Measurements from ENCODE around the gene CAMTA1.

DNA sequence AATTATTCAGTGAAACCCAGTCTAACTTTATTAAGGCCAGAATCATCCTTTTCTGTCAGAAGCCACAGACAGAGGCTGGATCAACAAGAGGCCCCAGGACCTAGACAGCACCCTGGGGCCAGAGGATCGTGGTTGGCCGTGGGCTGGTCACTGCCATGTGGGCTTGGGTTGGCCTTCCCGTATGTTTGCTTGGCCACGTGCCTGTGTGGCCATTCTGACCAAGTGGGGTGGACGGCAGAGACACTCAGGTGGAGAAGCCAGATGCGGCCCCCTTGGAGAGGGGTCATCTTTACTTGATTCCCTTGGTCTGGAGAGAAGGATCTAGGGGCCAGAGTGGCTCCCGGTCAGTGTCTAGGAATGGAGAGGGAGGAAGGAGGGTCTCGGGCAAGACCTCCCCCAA, 327.9 kb downstream of the CAMTA1 start:
- TF ChIP-seq, protein P1, sequence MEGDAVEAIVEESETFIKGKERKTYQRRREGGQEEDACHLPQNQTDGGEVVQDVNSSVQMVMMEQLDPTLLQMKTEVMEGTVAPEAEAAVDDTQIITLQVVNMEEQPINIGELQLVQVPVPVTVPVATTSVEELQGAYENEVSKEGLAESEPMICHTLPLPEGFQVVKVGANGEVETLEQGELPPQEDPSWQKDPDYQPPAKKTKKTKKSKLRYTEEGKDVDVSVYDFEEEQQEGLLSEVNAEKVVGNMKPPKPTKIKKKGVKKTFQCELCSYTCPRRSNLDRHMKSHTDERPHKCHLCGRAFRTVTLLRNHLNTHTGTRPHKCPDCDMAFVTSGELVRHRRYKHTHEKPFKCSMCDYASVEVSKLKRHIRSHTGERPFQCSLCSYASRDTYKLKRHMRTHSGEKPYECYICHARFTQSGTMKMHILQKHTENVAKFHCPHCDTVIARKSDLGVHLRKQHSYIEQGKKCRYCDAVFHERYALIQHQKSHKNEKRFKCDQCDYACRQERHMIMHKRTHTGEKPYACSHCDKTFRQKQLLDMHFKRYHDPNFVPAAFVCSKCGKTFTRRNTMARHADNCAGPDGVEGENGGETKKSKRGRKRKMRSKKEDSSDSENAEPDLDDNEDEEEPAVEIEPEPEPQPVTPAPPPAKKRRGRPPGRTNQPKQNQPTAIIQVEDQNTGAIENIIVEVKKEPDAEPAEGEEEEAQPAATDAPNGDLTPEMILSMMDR (IDR thresholded peaks at IDR 0.05): no peak
- TF ChIP-seq, protein P2, sequence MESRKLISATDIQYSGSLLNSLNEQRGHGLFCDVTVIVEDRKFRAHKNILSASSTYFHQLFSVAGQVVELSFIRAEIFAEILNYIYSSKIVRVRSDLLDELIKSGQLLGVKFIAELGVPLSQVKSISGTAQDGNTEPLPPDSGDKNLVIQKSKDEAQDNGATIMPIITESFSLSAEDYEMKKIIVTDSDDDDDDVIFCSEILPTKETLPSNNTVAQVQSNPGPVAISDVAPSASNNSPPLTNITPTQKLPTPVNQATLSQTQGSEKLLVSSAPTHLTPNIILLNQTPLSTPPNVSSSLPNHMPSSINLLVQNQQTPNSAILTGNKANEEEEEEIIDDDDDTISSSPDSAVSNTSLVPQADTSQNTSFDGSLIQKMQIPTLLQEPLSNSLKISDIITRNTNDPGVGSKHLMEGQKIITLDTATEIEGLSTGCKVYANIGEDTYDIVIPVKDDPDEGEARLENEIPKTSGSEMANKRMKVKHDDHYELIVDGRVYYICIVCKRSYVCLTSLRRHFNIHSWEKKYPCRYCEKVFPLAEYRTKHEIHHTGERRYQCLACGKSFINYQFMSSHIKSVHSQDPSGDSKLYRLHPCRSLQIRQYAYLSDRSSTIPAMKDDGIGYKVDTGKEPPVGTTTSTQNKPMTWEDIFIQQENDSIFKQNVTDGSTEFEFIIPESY (IDR thresholded peaks at IDR 0.05; ENCODE audit: borderline replicate concordance, low read depth): no peak
- TF ChIP-seq POLR2AphosphoS5 (IDR thresholded peaks at IDR 0.05; ENCODE audit: low read depth, low read length): no peak
- no peak for TF ChIP-seq YY1 (IDR thresholded peaks at IDR 0.05; ENCODE audit: low read depth)
- no peak for TF ChIP-seq GATA2 (CRISPR knock-in tag; IDR thresholded peaks at IDR 0.05)
- TF ChIP-seq, protein P3, sequence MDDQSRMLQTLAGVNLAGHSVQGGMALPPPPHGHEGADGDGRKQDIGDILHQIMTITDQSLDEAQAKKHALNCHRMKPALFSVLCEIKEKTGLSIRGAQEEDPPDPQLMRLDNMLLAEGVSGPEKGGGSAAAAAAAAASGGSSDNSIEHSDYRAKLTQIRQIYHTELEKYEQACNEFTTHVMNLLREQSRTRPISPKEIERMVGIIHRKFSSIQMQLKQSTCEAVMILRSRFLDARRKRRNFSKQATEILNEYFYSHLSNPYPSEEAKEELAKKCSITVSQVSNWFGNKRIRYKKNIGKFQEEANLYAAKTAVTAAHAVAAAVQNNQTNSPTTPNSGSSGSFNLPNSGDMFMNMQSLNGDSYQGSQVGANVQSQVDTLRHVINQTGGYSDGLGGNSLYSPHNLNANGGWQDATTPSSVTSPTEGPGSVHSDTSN (IDR thresholded peaks at IDR 0.05): no peak
- TF ChIP-seq RAD21 (IDR thresholded peaks at IDR 0.05; ENCODE audit: low read length): no peak
- TF ChIP-seq, protein P4, sequence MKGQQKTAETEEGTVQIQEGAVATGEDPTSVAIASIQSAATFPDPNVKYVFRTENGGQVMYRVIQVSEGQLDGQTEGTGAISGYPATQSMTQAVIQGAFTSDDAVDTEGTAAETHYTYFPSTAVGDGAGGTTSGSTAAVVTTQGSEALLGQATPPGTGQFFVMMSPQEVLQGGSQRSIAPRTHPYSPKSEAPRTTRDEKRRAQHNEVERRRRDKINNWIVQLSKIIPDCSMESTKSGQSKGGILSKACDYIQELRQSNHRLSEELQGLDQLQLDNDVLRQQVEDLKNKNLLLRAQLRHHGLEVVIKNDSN (IDR thresholded peaks at IDR 0.05; ENCODE audit: borderline replicate concordance, low read depth): no peak
- TF ChIP-seq MXI1 (IDR thresholded peaks at IDR 0.05; ENCODE audit: low read depth, low read length): no peak
- no peak for TF ChIP-seq RCOR1 (IDR thresholded peaks at IDR 0.05; ENCODE audit: low read length)
- TF ChIP-seq EP300 (IDR thresholded peaks at IDR 0.05; ENCODE audit: borderline replicate concordance in 1 of 2, low read depth in 1 of 2, low read length in 1 of 2): no peak
- no peak for TF ChIP-seq RFX5 (IDR thresholded peaks at IDR 0.05; ENCODE audit: low read length)
